Fibroblast of lung (primary cell): ENCODE measurements around the gene OBSL1. TPM values are rescaled to one million over a fixed set of nuclear protein-coding genes. Genes with fewer than 3 reads are reported as not detected.

Source experiments
- DNase-seq, 2 donors: peaks; one replicate each; pipeline versions ENCODE4 v3.0.0 to v3.0.0-alpha.2; 2010; ENCODE audit warnings: low read depth in 2 of 2
- H2AFZ ChIP-seq: 2 replicates; pipeline ENCODE4 v1.5.1; 2012; ENCODE audit warnings: low read length, control low read depth, inconsistent platforms
- H3K27ac ChIP-seq: 2 replicates; pipeline ENCODE4 v1.5.1; 2011; ENCODE audit warnings: low read length, control low read depth; ENCODE audit not compliant: insufficient read depth
- H3K27me3 ChIP-seq: 2 replicates; pipeline ENCODE4 v1.5.1; 2011; ENCODE audit warnings: mild to moderate bottlenecking, low read length; ENCODE audit not compliant: control insufficient read depth, insufficient read depth
- H3K36me3 ChIP-seq: 2 replicates; pipeline ENCODE4 v1.5.1; 2011; ENCODE audit warnings: low read length; ENCODE audit not compliant: control insufficient read depth, insufficient read depth
- H3K4me1 ChIP-seq: 2 replicates; pipeline ENCODE4 v1.5.1; 2011; ENCODE audit warnings: low read length; ENCODE audit not compliant: control insufficient read depth, insufficient read depth; ENCODE audit errors: extremely low read depth
- H3K4me2 ChIP-seq: 2 replicates; pipeline ENCODE4 v1.5.1; 2011; ENCODE audit warnings: low read length, control low read depth; ENCODE audit not compliant: insufficient read depth; ENCODE audit errors: extremely low read depth
- H3K4me3 ChIP-seq, 4 experiments: fragments of 200-600 bp in 1 of 4; sonication (generic) in 1 of 4; replicated peaks in 1 of 4; 2 replicates each; pipeline ENCODE4 v1.5.1; 2011 to 2016; ENCODE audit warnings: low read length in 4 of 4, low read depth in 3 of 4, mild to moderate bottlenecking in 3 of 4, control low read depth in 2 of 4, inconsistent platforms in 1 of 4, mixed read lengths in 1 of 4; ENCODE audit not compliant: insufficient read depth in 1 of 4; ENCODE audit errors: control extremely low read depth in 1 of 4
- H3K79me2 ChIP-seq: 2 replicates; pipeline ENCODE4 v1.5.1; 2012; ENCODE audit warnings: mild to moderate bottlenecking, low read length, inconsistent platforms; ENCODE audit not compliant: control insufficient read depth, insufficient read depth
- H3K9ac ChIP-seq: 2 replicates; pipeline ENCODE4 v1.5.1; 2011; ENCODE audit warnings: mild to moderate bottlenecking, low read length, control low read depth; ENCODE audit not compliant: insufficient read depth
- H3K9me3 ChIP-seq: 2 replicates; pipeline ENCODE4 v1.5.1; 2012; ENCODE audit warnings: low read depth, low read length; ENCODE audit not compliant: control insufficient read depth, insufficient read depth
- H4K20me1 ChIP-seq: 2 replicates; pipeline ENCODE4 v1.5.1; 2011; ENCODE audit warnings: low read length; ENCODE audit not compliant: control insufficient read depth, insufficient read depth; ENCODE audit errors: extremely low read depth
- EZH2 ChIP-seq: IDR thresholded peaks from 2 replicates; pipeline ENCODE4 v1.5.1; 2012; ENCODE audit warnings: low read length, control low read depth, mild to moderate bottlenecking; ENCODE audit errors: missing control alignments
- polyA plus RNA-seq, 2 donors: library from polyadenylated mRNA; depleted of rRNA in 1 of 2; stranded (reverse) in 1 of 2; unstranded in 1 of 2; fragments of >200 nt; gene quantifications; 2 replicates each; pipeline ENCODE4 v1.2.1, GENCODE V29; 2011 to 2012; ENCODE audit warnings: missing spikeins in 1 of 2
- total RNA-seq: library from RNA; depleted of rRNA; stranded (reverse); fragments of >200 nt; gene quantifications from 2 replicates; pipeline ENCODE4 v1.2.1, GENCODE V29; 2014
- TF ChIP-seq, protein P1 (sequence below), 2 donors: IDR thresholded peaks in 1 of 2; conservative IDR thresholded peaks in 1 of 2; 1 replicate in 1 of 2; 2 replicates in 1 of 2; pipeline ENCODE4 v1.5.1; 2011 to 2012; ENCODE audit warnings: low read length in 2 of 2, control low read depth in 1 of 2, inconsistent platforms in 1 of 2, low read depth in 1 of 2, mild to moderate bottlenecking in 1 of 2

Gene OBSL1
- total and polyA plus RNA-seq, 2 donors (not counting 1 experiment from before 2014, with no cell fraction given): 24.7 to 28.7 TPM

- no peak for TF ChIP-seq EZH2
- Histone ChIP-seq H3K27ac (no peak overlapping the region), H3K4me2 (no peak overlapping the region)
Observed at GRCh38 chr2:219575566-219576504, 4.5 kb upstream of the OBSL1 start.

GRCh38 chr2:219574484-219575311 lies 3.4 kb upstream of the OBSL1 start:
- Histone ChIP-seq H3K9ac (no peak overlapping the region), H3K4me3 (no peak overlapping the region), H2AFZ (no peak overlapping the region), H3K9me3 (no peaks in the 10 kb centered on the region), H3K36me3 (no peaks in the 10 kb centered on the region), H3K27ac (no peak overlapping the region), H4K20me1 (no peaks in the 10 kb centered on the region), H3K27me3 (peaks cover 25% of the 10 kb centered on the region), H3K4me1 (peaks cover 3% of the 10 kb centered on the region), H3K4me2 (no peak overlapping the region), H3K79me2 (no peaks in the 10 kb centered on the region)
- DNase-seq: no peak
- TF ChIP-seq, protein P1, sequence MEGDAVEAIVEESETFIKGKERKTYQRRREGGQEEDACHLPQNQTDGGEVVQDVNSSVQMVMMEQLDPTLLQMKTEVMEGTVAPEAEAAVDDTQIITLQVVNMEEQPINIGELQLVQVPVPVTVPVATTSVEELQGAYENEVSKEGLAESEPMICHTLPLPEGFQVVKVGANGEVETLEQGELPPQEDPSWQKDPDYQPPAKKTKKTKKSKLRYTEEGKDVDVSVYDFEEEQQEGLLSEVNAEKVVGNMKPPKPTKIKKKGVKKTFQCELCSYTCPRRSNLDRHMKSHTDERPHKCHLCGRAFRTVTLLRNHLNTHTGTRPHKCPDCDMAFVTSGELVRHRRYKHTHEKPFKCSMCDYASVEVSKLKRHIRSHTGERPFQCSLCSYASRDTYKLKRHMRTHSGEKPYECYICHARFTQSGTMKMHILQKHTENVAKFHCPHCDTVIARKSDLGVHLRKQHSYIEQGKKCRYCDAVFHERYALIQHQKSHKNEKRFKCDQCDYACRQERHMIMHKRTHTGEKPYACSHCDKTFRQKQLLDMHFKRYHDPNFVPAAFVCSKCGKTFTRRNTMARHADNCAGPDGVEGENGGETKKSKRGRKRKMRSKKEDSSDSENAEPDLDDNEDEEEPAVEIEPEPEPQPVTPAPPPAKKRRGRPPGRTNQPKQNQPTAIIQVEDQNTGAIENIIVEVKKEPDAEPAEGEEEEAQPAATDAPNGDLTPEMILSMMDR (conservative IDR thresholded peaks at IDR 0.05 in 1 of 2, IDR thresholded peaks at IDR 0.05 in 1 of 2; ENCODE audit: low read depth in 1 of 2, low read length in 2 of 2): no peak
- no peak for TF ChIP-seq EZH2

More at GRCh38 chr2:219575566-219576504, 4.5 kb upstream of the OBSL1 start:
- Histone ChIP-seq H3K79me2 (no peaks in the 10 kb centered on the region), H3K4me3 (no peak overlapping the region), H3K9ac (no peak overlapping the region), H3K4me1 (peaks cover 3% of the 10 kb centered on the region), H3K9me3 (no peaks in the 10 kb centered on the region), H4K20me1 (no peaks in the 10 kb centered on the region), H3K36me3 (no peaks in the 10 kb centered on the region), H3K27me3 (peaks cover 25% of the 10 kb centered on the region), H2AFZ (no peak overlapping the region)
- no peak for DNase-seq

DNA sequence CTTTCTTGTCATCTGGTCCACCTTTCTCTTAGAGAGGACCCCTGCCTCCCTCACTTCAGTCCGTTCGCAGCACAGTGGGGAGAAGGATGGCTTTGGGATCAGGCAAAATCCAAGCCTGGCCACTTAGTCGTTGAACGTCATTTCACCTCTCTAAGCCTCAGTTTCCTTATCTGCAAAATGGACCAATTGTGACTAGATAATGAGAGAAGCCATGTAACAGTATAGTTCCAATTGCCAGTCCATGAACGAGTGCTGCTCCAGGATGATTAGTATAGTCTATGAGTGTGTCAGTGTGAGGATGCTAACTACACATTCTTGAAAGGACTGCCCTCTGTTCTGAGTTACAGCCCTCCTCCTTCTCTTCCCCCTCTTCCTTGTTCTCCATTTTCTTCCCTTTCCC lies 1.8 kb upstream of the OBSL1 start:
- Histone ChIP-seq H3K4me2 (no peak overlapping the region), H3K9ac (no peak overlapping the region), H3K27ac (no peak overlapping the region), H2AFZ (no peak overlapping the region), H3K9me3 (no peaks in the 10 kb centered on the region), H3K4me1 (peaks cover 3% of the 10 kb centered on the region), H3K79me2 (no peaks in the 10 kb centered on the region), H3K27me3 (peaks cover 17% of the 10 kb centered on the region), H3K4me3 (no peak overlapping the region), H4K20me1 (no peaks in the 10 kb centered on the region), H3K36me3 (no peaks in the 10 kb centered on the region)
- DNase-seq: no peak
- TF ChIP-seq EZH2: no peak
- TF ChIP-seq, protein P1 (conservative IDR thresholded peaks at IDR 0.05 in 1 of 2, IDR thresholded peaks at IDR 0.05 in 1 of 2; ENCODE audit: low read depth in 1 of 2, low read length in 2 of 2): no peak
